Common myeloid progenitor, CD34-positive (primary cell): ENCODE measurements around the gene VIPR1.

Experiments used
- CTCF ChIA-PET: fragments of 350-600 bp; sonication (Branson Sonifier 250); formaldehyde crosslinking; loops from one replicate; lab custom pipeline; 2021; ENCODE audit warnings: antibody characterized with exemption; lab: Charles Lee
- POLR2A ChIA-PET: fragments of 350-600 bp; sonication (Branson Sonifier 250); formaldehyde crosslinking; loops from one replicate; lab custom pipeline; 2021; ENCODE audit warnings: antibody characterized with exemption; lab: Charles Lee
- DNase-seq, 3 donors: peaks; one replicate each; pipeline versions ENCODE4 v3.0.0 to v3.0.0-alpha.2; 2013
- H3K27ac ChIP-seq, 2 experiments: 1 replicate in 1 of 2; 2 replicates in 1 of 2; pipeline ENCODE4 v1.7.0; 2013; ENCODE audit warnings: inconsistent platforms in 2 of 2, low read length in 2 of 2, mild to moderate bottlenecking in 2 of 2, low read depth in 1 of 2, moderate library complexity in 1 of 2; ENCODE audit not compliant: severe bottlenecking in 2 of 2, insufficient read depth in 1 of 2, poor library complexity in 1 of 2
- H3K27me3 ChIP-seq, 5 experiments: replicated peaks in 2 of 5; 1 replicate in 3 of 5; 2 replicates in 2 of 5; pipeline versions ENCODE4 v1.6.1 to v1.7.0; 2013; ENCODE audit warnings: low read length in 4 of 5, mild to moderate bottlenecking in 2 of 5, moderate library complexity in 2 of 5, inconsistent platforms in 1 of 5; ENCODE audit not compliant: insufficient read depth in 5 of 5, control insufficient read depth in 4 of 5
- H3K36me3 ChIP-seq, 4 experiments: 1 replicate in 2 of 4; 2 replicates in 2 of 4; pipeline versions ENCODE4 v1.6.1 to v1.7.0; 2013; ENCODE audit warnings: low read length in 3 of 4, control low read depth in 1 of 4, mild to moderate bottlenecking in 1 of 4; ENCODE audit not compliant: control insufficient read depth in 4 of 4, insufficient read depth in 4 of 4
- H3K4me1 ChIP-seq, 4 experiments: 1 replicate in 3 of 4; 2 replicates in 1 of 4; pipeline versions ENCODE4 v1.6.1 to v1.7.1; 2013; ENCODE audit warnings: low read length in 3 of 4, mild to moderate bottlenecking in 3 of 4, control low read depth in 1 of 4, inconsistent platforms in 1 of 4, moderate library complexity in 1 of 4; ENCODE audit not compliant: control insufficient read depth in 4 of 4, insufficient read depth in 4 of 4; ENCODE audit errors: control extremely low read depth in 1 of 4
- H3K4me3 ChIP-seq, 7 experiments: 1 replicate in 4 of 7; 2 replicates in 3 of 7; pipeline versions ENCODE4 v1.5.1 to v1.7.0; 2013; ENCODE audit warnings: mild to moderate bottlenecking in 7 of 7, low read length in 6 of 7, moderate library complexity in 6 of 7, inconsistent platforms in 2 of 7, low read depth in 2 of 7, control low read depth in 1 of 7; ENCODE audit not compliant: insufficient read depth in 4 of 7, control insufficient read depth in 1 of 7; ENCODE audit errors: extremely low read depth in 1 of 7
- H3K9me3 ChIP-seq, 5 experiments: 1 replicate in 4 of 5; 2 replicates in 1 of 5; pipeline versions ENCODE4 v1.6.1 to v1.7.1; 2013; ENCODE audit warnings: low read length in 4 of 5, mild to moderate bottlenecking in 2 of 5, inconsistent platforms in 1 of 5, low read depth in 1 of 5, moderate library complexity in 1 of 5; ENCODE audit not compliant: control insufficient read depth in 4 of 5, insufficient read depth in 2 of 5; ENCODE audit errors: control extremely low read depth in 1 of 5
- WGBS: methylation state at CpG from one replicate; pipeline ENCODE4 v1.1.5; 2013; ENCODE audit not compliant: insufficient coverage; 5-methylcytosine and 5-hydroxymethylcytosine counted together

The VIPR1 gene

DNA sequence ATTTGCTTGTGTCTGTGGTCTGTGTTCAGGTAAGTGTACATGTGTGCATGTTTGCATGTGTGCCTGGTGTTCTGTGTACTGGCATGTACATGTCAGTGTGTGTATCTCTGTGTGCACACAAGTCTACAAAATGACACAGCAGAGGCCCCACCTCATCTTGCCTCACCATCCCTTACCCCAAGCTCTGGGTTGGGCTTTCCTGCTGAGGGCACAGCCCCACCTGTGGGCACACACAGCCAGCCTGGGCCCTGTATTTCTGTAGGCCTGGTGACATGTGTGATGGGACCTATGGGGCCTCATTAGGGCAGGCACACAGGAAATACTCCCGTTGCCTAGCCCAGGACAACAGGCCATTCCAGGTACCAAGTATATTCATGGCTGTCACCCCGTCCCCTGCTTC is 13.5 kb downstream of the VIPR1 start:
- Histone ChIP-seq H3K4me1 (peaks cover 0 to 20% (median 13%) of the 10 kb centered on the region in 4 experiments), H3K4me3 (no peak overlapping the region), H3K27ac (no peak overlapping the region), H3K27me3 (no peaks in the 10 kb centered on the region), H3K9me3 (no peaks in the 10 kb centered on the region), H3K36me3 (no peaks in the 10 kb centered on the region)
- CTCF ChIA-PET: interaction anchor here (1.0 to 1.2 kb wide), 2 partner anchors 8 to 21 kb away, joined by 3 read pairs; no protein-coding TSS in a partner anchor
- no peak for DNase-seq
- 79% methylated on average over 2 of the region's 2 CpGs for WGBS
- POLR2A ChIA-PET: no interaction called here

DNA sequence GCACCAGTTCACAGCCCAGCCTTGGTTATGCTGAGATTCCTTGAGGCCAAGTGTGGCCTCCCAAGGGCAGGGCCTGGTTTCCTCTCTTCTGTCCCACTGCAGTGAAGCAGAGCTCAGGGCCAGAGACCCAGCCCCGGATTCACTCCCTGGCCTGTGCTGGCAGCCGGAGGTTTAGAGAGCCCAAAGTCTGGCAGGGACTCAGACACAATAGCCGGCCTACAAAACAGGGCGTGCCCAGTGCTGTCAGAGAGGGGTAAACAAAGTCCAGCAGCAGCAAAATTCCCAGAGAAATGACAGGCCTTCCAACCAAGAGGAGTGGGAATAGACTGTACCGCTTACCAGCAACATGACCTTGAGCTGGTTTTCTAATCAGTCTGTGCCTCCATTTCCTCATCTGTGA is 14.0 kb downstream of the VIPR1 start:
- POLR2A ChIA-PET: no interaction called here
- H3K27ac ChIP-seq: no peak overlapping the region

DNA sequence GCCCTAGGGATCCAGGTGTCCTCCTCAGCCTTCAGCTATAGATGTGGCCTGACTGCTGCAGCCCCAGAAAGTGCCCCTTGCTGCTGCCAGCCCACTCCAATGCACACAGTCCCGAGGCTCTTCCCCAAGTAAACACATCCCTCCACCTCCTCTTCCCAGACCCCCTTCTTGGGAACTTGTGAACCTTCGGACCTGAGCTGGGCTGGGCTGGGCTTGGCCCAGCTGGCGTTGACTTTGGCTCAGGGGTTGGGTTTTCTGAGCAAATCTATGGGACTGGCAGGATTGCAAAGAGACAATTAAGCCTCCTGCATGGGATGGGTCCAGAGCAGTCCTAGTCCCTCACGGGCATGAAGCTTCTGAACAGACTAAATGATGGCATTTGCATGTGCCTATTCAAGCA is 14.7 kb downstream of the VIPR1 start:
- DNase-seq: no peak
- Histone ChIP-seq H3K4me3 (no peak overlapping the region), H3K27me3 (no peaks in the 10 kb centered on the region), H3K27ac (no peak overlapping the region), H3K9me3 (no peaks in the 10 kb centered on the region), H3K4me1 (peaks cover 0 to 11% (median 8%) of the 10 kb centered on the region in 4 experiments), H3K36me3 (no peaks in the 10 kb centered on the region)
- ChIA-PET POLR2A (no interaction called here), CTCF (interaction anchor here (1.0 to 2.3 kb wide), 2 partner anchors 10 to 15 kb away, joined by 3 to 8 read pairs; partner anchors contain the start of gene VIPR1)
- 88% methylated on average over 3 of the region's 4 CpGs for WGBS

More for the DNA sequence above, 14.0 kb downstream of the VIPR1 start:
- H3K27me3 ChIP-seq: no peaks in the 10 kb centered on the region
- 95% methylated on average over 5 of the region's 5 CpGs for WGBS
- no peaks in the 10 kb centered on the region for H3K36me3 ChIP-seq
- no peak overlapping the region for H3K4me3 ChIP-seq
- no peaks in the 10 kb centered on the region for H3K9me3 ChIP-seq
- CTCF ChIA-PET: interaction anchor here (1.0 to 2.3 kb wide), 2 partner anchors 9 to 14 kb away, joined by 3 to 8 read pairs; partner anchors contain the start of gene VIPR1
- no peak for DNase-seq
- peaks cover 0 to 18% (median 13%) of the 10 kb centered on the region in 4 experiments for H3K4me1 ChIP-seq

DNA sequence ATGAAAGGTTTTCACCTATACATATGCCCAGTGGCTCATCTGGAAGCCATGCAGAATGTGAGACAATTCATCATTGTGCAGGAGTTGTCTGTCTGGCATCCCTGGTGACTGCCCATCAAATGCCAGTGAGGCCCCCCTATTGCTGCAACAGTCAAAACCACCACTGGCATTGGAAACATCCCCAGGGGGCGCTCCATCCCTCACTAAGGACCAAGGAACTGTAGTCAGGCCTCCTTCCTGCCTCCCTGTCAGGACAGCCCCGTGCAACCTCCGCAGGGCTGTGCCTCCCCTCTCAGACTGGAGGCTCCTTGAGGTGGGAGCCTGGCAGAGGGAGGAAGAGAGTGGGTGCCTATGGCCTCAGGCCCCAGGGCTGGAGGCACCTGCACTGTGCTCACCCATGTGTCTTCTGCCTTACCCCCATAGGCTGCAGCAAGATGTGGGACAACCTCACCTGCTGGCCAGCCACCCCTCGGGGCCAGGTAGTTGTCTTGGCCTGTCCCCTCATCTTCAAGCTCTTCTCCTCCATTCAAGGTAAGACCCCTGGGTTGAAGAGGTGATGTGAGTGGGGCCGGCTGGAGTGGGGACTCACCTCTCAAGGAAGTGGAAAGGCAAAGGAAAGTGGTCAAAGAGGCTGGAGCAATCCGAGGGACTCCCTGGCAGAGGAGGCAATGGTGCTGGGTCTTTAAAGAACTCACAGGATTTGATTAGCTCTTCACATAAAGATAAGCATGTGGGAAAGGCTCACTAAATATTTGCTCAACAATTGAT is 16.5 kb downstream of the VIPR1 start:
- Histone ChIP-seq H3K27me3 (no peaks in the 10 kb centered on the region), H3K36me3 (no peaks in the 10 kb centered on the region), H3K27ac (no peak overlapping the region), H3K4me1 (peaks cover 0 to 9% (median 7%) of the 10 kb centered on the region in 4 experiments), H3K4me3 (no peak overlapping the region), H3K9me3 (no peaks in the 10 kb centered on the region)
- ChIA-PET CTCF (interaction anchor here (0.8 to 2.3 kb wide), 5 partner anchors 8 to 17 kb away, joined by 3 to 8 read pairs (median 4); partner anchors contain the start of gene VIPR1), POLR2A (no interaction called here)
- no peak for DNase-seq
- WGBS: 91% methylated on average over 6 of the region's 6 CpGs

DNA sequence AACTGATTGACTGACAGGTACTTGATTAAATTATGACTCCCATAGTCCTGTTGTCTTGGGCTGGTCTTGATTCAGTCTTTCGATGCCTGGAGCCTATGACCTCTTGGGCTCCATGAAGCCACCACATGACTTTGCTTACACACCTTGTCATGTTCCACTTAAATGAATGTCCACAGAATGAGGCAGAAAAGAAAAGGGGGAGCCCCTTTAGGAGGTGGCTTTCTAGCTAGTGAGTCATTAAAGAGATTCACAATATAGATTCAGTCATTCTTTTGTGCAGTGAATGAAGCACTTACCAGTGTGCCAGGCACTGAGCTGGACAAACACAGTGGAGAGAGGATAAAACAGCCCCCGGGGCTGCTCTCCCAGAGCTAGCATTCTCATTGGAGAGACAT is 17.1 kb downstream of the VIPR1 start:
- Histone ChIP-seq H3K36me3 (no peaks in the 10 kb centered on the region), H3K9me3 (no peaks in the 10 kb centered on the region), H3K4me1 (peaks cover 0 to 12% (median 7%) of the 10 kb centered on the region in 4 experiments), H3K27me3 (no peaks in the 10 kb centered on the region), H3K27ac (no peak overlapping the region), H3K4me3 (no peak overlapping the region)
- POLR2A ChIA-PET: no interaction called here
- no peak for DNase-seq
- CTCF ChIA-PET: interaction anchor here (0.8 to 1.3 kb wide), 4 partner anchors 9 to 17 kb away, joined by 3 to 5 read pairs (median 4); no protein-coding TSS in a partner anchor
- 83% methylated on average over 1 of the region's 2 CpGs for WGBS

DNA sequence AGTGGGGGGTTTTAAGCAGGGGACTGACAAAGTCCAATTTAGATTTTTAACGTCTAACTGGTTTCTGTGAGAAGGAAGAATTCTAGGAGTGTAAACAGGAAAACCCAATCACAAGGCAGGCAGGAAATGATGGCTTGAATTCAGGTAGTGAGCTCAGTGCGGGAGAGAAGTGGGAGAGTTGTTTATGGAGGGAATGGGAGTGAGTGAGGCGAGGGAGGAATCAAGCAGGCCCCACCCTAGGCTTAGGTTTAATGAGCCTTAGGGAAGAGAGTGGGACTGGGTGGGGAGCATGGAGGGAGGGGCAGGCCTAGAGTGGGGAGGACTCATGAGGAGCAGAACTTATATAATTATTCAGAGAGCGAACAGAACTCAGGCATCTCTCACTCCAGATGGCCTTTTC is 17.9 kb downstream of the VIPR1 start:
- Histone ChIP-seq H3K36me3 (no peaks in the 10 kb centered on the region), H3K4me1 (peaks cover 0 to 17% (median 7%) of the 10 kb centered on the region in 4 experiments), H3K4me3 (no peak overlapping the region), H3K27ac (no peak overlapping the region), H3K9me3 (no peaks in the 10 kb centered on the region), H3K27me3 (no peaks in the 10 kb centered on the region)
- POLR2A ChIA-PET: no interaction called here
- no peak for DNase-seq
- CTCF ChIA-PET: interaction anchor here (1.3 kb wide), 1 partner anchor 16 kb away, joined by 5 read pairs; no protein-coding TSS in a partner anchor
- 41% methylated on average over 4 of the region's 4 CpGs for WGBS

DNA sequence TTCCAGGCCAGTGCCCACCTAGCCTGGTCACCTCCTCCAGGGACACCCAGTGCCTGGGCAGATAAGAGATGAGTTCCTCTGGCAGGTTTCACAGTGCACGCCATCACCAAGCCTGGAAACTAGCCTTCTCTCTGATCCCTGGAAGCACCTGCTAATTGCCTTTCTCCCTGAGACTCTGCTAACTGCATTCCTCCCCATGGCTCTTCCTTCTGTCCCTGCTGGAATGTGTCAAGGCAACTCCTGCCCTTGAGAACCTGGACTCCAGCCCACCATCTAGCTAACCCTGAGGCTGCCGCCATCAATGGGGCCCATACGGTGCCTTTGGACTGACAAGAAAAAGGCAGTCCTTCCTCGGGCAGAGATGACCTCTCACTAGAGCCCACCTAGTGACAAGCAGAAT is 18.5 kb downstream of the VIPR1 start:
- WGBS: 96% methylated on average over 3 of the region's 4 CpGs
- POLR2A ChIA-PET: no interaction called here
- CTCF ChIA-PET: interaction anchor here (0.9 kb wide), 1 partner anchor 8 kb away, joined by 3 read pairs; no protein-coding TSS in a partner anchor
- H3K27ac ChIP-seq: no peak overlapping the region
- H3K9me3 ChIP-seq: no peaks in the 10 kb centered on the region
- no peaks in the 10 kb centered on the region for H3K27me3 ChIP-seq
- H3K4me1 ChIP-seq: peaks cover 0 to 23% (median 7%) of the 10 kb centered on the region in 4 experiments
- no peaks in the 10 kb centered on the region for H3K36me3 ChIP-seq
- DNase-seq: no peak
- no peak overlapping the region for H3K4me3 ChIP-seq
